HG03103 (cell line): Measurements from ENCODE around the gene INAFM2.

Experiments
- ATAC-seq: cut with Tn5 transposase; IDR thresholded peaks from one replicate; pipeline ENCODE4 v1.9.1; 2021; ENCODE audit warnings: low read depth; ENCODE audit not compliant: unreplicated experiment

INAFM2 gene

DNA sequence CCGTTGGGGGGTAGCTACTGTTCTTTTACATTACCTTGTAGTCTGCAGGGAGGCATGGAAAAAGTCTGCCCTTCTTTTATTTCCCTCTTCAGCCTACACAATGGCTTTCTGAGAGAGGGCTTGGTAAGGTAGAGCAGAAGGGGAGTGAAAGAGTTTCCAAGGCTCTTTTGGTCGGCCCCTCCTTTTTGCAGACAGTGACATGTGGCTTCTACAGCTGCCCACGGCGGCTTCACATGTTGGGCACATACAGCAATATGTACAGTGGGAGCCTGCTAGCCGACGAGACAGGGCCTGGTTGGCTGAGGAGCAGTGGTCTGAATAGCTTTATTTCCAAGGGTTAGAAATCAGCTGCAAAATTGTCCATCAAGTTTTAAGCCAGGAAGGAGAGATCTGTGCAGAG is 4.0 kb downstream of the INAFM2 start:
- ATAC-seq: no peak

DNA sequence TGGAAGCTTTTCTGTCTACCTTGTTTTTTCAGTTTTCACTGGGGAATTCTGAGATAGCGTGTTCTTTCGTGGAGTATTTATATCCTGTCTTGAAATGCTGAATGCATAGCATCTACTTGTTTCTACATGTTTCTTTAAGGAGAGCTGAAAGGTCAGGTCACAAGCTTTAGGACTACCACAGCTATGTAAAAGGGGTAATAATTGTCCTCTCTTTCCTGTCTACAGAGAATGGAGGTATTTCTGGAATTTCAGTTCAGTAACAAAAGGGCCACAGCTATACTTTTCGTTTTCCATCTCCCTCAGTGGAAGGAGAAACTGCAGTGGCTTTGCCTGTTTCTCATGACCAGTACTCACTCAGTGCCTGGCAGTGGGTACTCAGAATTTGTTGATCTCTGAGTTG is 4.7 kb downstream of the INAFM2 start:
- ATAC-seq: no peak

DNA sequence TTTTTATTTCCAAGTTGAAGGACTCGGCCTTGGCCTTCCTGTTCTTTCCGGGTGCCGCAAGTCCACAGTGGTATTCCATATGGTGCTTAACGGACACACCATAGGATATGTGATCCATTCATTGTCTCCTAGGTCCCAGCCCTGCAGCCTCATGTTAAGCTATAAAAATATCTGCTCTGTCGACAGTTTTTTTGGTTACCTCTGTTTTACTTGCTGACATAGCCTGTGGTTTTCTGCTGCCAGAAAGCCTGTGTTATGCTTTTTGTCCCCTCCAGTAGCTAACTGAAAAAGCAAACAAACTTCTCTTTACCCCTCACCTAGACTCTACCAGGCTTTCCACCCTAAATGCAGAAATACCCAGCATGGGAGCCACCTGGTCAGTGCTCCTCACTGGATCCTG is 5.3 kb downstream of the INAFM2 start:
- ATAC-seq: no peak

DNA sequence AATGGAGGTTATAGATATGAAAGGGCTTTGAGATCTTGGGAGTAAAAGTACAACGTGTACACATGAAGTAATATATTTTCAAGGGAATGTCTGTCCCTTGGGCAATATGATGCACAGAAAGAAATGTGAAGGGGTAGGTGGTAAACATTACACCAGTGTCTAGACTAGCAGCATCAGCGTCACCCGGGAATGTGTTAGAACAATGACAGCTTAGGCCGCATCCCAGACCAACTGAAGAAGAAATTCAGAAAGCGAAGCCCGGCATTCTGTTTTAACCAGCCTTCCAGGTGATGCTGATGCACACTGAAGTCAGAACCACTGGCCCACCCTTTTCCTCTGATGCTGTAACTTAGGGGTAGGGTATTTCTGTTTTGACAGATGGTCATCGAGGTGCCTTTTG is 6.3 kb downstream of the INAFM2 start:
- ATAC-seq: no peak

DNA sequence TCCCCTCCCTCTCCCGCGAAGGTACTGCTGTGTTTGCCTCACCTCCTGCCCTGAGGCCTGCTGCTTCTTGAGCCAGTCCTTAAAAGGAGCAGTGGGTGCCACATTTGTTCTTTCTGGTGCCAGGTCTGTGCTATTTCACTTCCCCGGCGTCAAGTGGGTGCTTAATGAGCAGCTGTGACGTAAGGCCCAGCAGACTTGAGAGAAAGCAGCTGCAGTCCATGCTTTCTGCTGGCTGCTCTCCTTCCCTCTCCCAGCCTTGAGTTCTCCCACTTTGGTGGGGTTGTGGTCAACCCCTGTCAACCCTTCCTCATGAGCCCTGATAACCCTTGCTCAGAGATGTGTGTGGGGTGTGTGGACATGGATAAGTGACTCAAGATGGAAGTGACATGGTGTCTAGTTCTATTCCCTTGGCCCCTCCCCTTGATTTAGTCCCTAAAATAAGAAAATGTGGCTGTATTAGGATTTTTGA is 6.9 kb downstream of the INAFM2 start:
- ATAC-seq: no peak

DNA sequence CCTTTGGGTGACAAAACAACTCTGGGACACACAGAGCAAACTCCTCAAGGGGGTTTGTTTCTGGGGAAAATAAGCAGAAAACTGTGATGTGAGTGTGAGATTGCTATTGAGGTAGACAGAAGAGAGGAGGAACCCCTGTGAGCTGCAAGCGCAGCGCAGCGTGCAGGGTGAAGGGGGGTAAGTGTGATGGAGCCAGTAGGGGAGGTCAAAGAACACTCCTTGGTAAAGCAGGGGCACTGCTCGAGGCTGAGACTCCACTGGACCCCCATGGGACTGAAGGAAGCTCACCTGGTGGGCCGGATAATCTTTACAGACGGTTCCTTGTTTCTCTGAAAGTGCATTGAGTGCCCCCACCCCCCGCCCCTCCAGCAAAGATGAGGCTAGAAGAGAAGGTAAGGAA is 7.5 kb downstream of the INAFM2 start:
- ATAC-seq: no peak

DNA sequence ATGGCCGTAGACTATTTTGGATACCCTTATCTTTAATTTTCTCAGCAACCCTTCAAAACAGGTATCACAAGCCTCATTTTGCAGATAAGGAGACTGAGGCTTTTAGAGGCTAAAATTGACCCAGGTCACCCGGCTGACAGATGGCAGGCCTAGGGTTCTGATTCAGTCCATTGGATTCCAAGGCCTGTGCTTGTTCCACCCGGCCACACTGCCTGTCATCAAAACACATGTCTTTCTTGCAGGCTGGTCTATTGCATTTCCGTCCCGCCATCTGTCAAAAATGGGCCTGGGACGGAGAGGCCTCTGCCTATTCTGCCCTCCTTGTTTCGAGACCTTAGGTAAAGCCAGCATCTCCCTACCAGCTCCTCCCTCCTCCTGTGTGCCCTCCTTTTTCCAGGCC is 8.1 kb downstream of the INAFM2 start:
- ATAC-seq: no peak

DNA sequence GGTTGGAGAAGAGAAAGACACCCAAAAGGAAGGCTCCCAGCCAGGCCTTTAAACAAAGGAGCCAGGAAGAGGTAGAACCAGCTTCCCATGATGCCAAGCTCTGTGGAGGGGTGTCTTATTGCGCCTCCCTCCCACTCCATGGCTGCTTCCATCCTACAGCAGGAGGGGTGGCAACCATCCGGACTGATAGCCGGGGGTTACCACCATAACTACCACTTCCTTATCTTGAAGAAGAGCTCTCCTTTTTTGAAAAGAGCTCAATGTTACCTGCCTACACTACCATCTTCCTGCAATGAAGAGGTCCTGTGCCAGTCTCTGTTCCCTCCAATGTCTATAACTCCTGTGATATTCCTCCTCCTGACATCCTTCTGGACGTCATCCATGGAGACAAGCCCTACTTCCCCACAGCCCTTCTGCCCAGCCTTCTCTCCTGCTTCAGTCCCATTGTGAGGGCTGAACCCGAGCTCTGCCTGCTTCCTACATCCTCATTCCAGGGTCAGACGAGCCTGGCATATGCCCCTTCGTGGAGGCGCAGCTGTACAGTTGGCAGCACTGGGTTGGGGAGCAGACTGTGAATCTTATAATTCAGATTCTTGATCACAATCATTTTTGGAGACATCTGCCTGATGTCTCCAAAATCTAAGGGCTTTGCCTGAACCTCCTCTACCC is 8.8 kb downstream of the INAFM2 start:
- ATAC-seq: no peak

DNA sequence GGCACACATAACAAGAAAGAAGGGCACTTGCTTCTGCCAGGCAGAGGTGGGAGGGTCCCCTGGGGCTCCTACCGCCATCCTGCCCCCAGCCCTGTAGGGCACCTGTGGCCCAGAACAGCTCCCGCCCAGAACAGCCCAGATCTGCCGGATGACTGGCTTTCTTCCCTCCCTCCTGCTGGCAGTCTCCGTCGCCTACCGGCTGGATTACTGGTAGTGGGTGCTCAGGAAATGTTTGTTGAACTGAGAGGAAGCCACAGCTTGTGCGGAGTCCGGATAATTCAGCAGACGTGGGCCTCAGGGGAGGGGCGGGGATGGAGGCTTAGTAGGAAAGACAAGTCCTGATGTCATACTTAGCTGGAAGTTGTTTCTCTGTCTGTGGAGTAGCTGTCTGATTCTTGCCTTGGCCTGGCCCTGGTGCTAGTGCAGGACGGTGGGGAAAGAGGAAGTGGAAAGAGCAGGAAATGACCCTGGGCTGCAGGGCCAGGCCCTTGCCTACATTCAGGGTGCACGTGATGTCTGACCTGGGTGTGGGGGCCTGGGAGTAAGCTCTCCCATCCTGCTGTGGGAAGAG is 10.5 kb downstream of the INAFM2 start:
- no peak for ATAC-seq

DNA sequence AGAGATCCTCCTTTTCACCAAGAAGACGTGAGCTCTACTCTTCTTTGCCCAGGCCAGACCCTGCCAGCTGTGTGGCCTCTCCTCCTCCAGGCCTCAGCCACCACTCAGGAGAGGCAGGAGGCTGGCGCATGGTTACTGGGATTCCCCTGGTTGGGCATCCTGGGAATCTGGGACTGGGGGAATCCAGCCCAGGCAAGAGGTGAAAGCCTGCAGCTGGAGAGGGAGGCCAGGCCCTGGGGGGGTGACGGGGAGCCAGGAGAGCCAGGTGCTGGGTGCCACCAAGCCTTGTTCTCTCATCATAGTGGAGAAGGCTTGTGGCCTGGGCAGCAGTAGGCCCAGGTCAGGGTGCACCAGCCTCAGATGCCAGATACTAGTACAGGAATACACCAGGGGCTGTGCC is 11.0 kb downstream of the INAFM2 start:
- ATAC-seq: no peak

DNA sequence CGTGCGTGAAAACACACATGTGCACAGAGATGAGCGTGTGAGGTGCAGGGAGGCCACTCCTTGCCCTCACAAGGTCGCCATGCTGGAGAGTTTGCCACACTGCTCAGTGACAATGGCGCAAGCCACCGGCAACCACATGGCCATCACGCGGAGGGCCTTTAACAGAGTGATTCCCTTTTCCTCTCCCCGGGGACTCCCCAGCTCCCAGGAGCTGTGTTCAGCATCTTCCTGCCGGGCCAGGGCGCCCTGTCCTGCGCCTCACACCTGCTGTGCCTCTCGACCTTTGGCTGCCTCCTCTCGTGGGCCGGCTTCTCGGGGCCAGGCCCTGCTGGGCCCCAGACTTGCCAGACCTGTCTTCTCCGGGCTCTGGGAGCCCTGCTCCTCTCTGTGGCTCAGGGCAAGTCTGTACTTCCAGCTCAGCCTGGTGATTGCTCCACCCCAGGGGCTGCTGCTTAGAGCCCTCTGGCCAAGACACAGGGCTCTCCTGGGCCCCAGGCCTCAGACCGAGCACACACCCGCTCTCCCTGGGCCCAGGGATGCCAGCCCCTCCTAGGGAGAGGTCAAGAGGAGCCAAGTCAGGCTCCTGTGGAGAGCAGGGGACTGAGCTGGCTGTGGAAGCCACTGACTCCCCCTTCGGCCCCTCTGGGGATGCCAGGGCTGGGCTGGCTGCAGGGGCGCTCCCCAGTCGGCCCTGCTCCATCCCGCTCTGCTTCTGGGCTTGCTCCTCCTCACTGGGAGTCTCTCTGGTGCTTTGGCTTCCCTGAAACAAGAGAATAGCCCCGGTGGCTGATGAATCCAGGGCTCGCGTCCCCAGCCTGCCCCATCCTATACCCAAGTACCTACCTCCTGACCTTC is 11.7 kb downstream of the INAFM2 start:
- ATAC-seq: no peak

DNA sequence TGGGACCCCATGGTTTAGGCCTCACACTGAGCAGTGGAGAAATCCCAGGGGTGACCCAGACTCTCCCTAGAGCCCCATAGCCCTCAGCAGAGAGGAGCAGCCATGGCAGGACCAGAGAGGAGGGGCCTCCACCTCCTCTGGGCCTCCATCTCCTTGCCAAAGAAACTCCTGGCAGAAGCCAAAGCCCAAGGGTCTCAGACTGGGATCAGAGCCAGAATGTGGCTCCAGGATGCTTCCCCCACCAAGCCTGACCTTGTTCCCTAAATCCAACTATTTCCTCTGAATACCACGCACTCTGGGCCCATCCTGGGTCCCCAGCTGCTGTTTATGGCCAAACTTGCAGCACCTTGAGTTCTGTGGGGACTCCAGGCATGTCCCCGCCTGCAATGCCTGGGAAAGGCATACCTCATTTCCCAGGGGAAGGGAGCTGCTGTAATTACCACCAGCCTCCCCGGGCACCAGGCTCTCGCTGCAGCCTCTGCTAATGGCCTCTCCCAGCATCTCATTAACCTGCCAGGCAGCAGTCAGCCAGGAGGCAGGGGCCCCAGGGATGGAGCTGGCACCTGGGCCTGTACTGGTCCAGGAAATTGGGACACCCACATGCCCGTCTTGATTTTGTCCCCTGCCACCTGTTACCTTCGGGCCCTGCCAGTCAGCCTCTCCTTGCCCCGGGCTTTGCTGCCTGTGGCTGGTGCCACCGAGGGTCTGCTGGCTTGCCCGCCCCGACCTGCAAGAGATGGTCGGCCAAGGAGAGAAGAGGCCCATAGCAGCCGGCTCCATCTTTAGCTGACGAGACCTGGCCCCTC is 12.6 kb downstream of the INAFM2 start:
- ATAC-seq: no peak

DNA sequence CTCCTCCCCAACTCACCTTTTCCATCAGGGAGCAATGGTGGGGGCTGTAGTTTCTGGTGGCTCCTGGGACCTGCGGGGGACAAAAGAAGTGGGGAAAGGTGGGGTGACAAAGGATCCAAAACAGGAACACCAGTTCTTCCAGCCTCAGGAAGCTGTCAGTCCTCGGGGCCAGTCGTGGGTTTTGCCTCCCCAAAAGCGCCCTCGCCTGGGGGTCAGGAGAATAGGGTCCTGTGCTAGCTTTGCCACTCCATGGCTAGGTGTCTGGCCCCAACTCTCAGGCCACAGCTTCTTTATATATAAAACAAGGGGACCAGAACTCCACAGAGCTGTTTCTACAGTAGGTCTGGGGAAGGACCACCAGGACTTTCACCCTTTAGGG is 13.2 kb downstream of the INAFM2 start:
- no peak for ATAC-seq

DNA sequence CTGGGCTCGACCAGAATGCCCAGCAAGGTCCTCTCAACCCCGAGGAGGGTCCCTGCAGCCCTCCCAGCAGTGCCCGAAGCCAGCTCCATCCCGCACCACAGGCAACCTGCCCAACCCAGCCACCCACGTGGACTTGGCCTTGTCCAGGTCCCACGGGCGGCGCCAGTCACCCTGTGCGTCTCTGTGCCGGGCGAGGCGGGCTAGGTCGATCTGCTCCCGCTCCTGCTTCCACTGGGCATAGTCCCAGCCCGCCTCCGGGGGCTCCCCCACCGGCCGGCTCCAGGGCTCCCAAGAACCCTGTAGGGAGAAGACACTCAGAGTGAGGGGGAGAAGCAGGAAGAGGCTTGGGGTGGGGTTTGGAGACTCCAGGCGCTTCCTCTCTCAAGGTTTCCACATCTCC is 14.1 kb downstream of the INAFM2 start:
- ATAC-seq: no peak

DNA sequence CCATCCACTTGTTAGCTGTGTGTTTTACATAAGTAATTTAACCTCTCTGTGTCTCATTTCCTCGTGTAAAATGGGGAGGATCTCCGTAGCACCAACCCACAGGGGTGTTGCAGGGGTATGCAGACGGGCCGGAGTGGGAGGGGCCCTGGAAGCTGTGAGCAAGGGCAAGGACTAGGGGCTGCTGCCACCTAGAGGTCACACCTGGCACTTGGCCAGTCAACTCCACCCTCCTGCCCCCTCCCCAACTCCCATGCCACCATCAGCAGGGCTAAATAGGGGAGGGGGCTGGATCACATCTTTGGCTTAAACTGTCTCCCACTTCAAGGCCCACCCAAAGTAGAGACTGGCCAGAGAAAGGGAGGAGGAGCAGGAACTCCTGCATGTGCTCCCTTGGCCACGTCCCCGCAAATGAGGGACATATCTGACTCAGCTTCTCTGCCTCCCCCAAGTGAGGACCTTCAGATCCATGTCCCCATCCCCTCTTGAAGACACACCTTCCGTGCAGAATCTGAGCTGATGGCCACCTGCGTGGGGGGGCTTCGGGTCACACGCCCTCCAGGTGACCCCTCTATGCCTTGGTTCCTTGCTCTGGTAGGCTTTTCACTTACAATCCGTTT is 14.7 kb downstream of the INAFM2 start:
- peak; percentile 55 for ATAC-seq

DNA sequence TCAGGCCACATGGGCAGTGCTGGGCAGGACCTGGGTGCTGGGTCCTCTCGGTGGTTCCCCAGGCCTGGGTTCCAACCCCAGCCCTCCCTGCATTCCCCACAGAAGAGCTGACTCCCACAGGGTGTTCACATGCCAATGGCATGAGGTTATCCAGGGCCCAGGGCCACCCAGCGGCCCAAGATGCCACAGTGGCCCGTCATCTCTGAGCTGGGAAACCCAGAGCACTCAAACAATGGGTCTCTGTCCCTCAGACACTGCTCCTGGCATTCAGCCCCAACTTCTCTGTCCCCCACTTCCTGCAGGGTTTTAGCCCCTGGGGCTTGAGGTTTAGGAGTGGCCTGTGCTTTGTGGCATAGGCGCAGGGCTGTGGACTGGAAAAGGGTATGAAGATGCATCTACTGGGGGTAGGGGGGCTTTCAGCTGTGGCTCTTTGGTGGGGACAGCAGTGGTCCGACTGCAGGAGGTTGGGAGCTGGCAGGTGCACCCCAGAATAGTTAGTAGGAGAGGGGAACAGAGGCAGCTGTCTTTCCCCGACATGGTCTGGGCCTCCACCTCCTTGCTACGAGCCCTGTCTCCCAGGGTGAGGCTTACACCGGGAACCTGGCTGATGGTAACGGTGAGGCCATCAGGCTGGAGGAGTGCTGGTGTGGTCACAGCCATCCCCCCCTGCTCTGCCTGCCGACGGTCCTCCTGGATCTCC is 15.6 kb downstream of the INAFM2 start:
- no peak for ATAC-seq

DNA sequence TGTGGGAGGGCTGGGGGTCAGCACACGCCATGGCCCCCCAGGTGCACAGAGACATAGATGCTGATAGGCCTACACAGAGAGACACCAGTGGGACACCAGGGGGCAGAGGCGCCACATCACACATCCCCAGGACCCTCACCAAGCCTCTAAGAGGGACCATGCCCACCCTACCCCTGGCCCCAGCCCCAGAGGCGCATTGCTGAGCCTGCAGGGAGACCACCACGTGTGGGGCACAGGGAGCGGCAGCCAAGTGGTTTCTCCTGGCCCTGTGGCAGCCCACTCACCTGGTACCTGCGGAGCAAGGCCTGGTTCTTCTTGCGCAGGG is 16.1 kb downstream of the INAFM2 start:
- ATAC-seq: no peak

DNA sequence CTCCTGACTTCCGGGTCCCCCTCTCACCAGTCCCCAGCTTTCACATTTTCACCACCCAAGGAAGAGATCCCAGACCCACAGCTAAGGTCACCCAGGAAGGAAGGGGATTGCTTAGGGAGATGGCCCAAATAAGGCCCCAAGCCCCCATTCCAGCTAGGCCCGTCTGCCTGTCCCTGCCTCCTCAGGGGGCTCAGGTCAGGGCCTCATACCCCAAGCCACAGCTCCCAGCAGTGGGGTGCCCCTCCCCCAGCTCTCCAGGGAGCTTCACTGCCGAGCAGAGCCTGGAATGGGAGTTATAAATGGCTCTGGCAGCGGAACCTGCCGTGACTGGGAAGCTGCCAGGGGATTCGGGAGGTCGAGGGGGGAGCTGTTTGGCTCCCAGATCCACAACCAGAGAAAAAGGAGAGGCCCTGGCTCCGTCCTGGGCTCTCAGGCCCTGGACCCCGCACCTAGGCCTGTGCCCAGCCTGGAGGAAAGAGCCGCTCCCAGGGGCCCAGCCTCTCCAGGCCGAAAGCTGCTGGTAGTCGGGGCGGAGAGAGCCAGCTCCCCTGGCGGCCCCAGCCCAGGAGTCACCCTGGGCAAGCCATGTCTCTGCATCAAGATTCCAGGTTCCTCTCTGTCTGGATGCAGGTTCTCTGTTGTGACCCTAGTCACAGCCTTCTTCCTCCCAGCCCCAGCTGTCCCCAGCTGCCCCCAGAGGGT is 16.7 kb downstream of the INAFM2 start:
- ATAC-seq: no peak

DNA sequence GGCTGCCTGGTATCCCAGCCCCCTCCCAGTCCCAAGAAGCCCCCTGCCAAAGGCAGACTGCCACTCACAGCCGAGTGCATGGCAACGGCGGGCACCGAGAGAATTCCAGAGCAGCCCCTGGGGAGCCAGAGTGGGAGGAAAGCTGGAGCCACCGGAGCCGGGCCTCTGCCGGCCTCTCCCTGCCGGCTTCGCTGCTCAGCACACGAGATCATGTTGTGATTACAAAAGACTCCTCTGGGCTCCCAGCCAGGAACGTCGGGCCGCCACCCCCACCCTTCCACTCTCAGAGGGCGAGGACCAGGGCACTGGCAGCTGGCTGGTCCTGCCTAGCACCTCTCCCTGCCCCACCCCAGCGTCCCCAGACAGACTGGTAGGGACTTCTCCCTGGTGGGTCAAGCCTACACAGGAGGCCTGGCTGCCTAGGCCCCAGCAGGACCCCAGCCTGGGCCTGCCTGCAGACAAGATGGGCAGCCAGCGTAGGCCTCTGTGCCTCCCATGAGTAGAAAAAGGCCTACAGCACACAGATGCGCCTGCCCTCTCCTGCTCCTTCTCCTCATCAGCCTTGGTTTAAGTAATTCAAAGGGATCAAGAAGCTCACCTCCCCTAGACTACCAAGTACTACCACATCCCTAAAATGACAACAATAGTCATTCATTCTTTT is 17.4 kb downstream of the INAFM2 start, which contains the start of gene CCDC9B:
Gene CCDC9B, minus strand, starts transcription at position 200 of the 661 bp plus-strand sequence. Its CDS starts 120 bp downstream, at position 80.
- ATAC-seq: no peak
